Ascending aorta (tissue), 2 donors: ENCODE data around the gene NRAP. TPM values are rescaled to one million over a fixed set of nuclear protein-coding genes. Genes with fewer than 3 reads are reported as not detected.

Experiments
- DNase-seq, 2 donors: peaks; one replicate each; pipeline ENCODE4 v3.0.0-alpha.2; 2019; ENCODE audit warnings: low spot score in 2 of 2
- H3K27ac ChIP-seq, 2 donors: fragments of 200-600 bp; sonication (generic); one replicate each; pipeline ENCODE4 v1.5.1; 2016 to 2017; ENCODE audit warnings: mild to moderate bottlenecking in 1 of 2
- H3K27me3 ChIP-seq: fragments of 200-600 bp; sonication (generic); one replicate; pipeline ENCODE4 v1.5.1; 2017
- H3K36me3 ChIP-seq, 2 donors: fragments of 200-600 bp; sonication (generic); one replicate each; pipeline ENCODE4 v1.5.1; 2016
- H3K4me1 ChIP-seq, 2 donors: fragments of 200-600 bp; sonication (generic); one replicate each; pipeline ENCODE4 v1.5.1; 2016 to 2017; ENCODE audit warnings: mild to moderate bottlenecking in 1 of 2
- H3K4me3 ChIP-seq, 2 donors: fragments of 200-600 bp; sonication (generic); one replicate each; pipeline ENCODE4 v1.5.1; 2016 to 2017; ENCODE audit warnings: mild to moderate bottlenecking in 1 of 2
- H3K9me3 ChIP-seq, 2 donors: fragments of 200-600 bp; sonication (generic); one replicate each; pipeline ENCODE4 v1.5.1; 2016
- intact Hi-C: fragments of 100-400 bp; cut with DNase I; formaldehyde crosslinking; loops from one replicate; pipeline ENCODE4 v1.15.1; 2023
- total RNA-seq: library from RNA; depleted of rRNA; stranded (reverse); fragments of >200 nt; gene quantifications from one replicate; pipeline ENCODE4 v1.1.0, GENCODE V29; 2016
- TF ChIP-seq, protein P1 (sequence below), 3 experiments: fragments of 200-600 bp in 2 of 3; fragments of 450-650 bp in 1 of 3; sonication (generic) in 2 of 3; IDR thresholded peaks; one replicate each; pipeline ENCODE4 v1.5.1; 2016 to 2019; ENCODE audit warnings: antibody characterized with exemption in 3 of 3, mild to moderate bottlenecking in 1 of 3, moderate library complexity in 1 of 3

NRAP gene
- total RNA-seq, 1 donor from 2014 or later = not detected

DNA sequence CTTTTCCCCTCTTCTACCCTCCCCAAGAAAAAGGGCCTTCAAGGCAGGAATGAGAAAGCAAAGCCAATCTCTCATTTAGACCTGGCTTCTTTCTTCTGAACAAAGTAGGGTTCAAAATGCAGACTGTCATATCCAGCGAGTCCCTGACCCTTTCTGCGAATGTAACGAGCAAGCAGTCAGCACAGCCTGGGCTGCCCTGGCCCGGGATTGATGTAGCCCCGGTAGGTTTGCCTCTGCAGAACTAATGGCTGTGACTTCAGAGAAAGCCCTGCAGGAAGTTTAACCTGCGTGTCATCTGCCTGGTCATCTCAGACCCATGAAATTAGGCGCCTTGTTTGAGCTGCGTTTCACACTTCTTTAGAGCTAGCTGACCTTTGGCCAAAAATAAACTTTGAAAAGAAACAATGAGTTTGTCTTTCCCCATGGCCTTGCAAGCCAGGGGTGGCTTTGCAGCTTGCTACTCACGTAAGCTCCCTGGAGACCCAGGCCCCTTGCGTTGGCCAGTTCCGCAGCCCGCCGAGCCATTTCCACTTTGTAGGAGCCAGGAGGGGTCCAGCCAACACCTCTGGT, 74.6 kb downstream of the NRAP start:
- Histone ChIP-seq H3K27me3 (no peaks in the 10 kb centered on the region), H3K36me3 (no peaks in the 10 kb centered on the region), H3K4me1 (no peaks in the 10 kb centered on the region), H3K4me3 (no peak overlapping the region), H3K9me3 (no peaks in the 10 kb centered on the region), H3K27ac (no peak overlapping the region)
- no peak for DNase-seq
- TF ChIP-seq, protein P1, sequence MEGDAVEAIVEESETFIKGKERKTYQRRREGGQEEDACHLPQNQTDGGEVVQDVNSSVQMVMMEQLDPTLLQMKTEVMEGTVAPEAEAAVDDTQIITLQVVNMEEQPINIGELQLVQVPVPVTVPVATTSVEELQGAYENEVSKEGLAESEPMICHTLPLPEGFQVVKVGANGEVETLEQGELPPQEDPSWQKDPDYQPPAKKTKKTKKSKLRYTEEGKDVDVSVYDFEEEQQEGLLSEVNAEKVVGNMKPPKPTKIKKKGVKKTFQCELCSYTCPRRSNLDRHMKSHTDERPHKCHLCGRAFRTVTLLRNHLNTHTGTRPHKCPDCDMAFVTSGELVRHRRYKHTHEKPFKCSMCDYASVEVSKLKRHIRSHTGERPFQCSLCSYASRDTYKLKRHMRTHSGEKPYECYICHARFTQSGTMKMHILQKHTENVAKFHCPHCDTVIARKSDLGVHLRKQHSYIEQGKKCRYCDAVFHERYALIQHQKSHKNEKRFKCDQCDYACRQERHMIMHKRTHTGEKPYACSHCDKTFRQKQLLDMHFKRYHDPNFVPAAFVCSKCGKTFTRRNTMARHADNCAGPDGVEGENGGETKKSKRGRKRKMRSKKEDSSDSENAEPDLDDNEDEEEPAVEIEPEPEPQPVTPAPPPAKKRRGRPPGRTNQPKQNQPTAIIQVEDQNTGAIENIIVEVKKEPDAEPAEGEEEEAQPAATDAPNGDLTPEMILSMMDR (IDR thresholded peaks at IDR 0.05) = no peak
- intact Hi-C loops = no loop called here

DNA sequence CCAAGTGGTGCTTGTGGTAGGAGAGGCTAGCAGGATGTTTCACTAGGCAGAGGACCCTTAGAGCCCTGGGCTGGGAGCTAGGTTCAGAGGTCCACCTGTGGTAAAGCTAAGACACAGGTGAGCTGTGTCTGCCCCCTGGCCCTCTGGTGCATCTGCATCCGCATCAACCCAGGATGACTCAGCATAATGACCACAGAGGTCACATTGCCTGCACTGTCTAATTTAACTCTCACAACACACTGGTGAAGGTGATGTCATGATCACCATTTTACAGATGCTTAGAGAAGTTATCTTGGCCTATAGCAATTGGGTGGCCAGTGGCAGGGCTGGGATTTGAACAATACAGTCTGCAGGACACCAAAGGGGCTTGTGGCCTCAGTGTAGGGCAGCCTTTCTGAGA, 77.9 kb downstream of the NRAP start:
- Histone ChIP-seq H3K36me3 (no peaks in the 10 kb centered on the region), H3K4me3 (no peak overlapping the region), H3K4me1 (no peaks in the 10 kb centered on the region), H3K9me3 (no peaks in the 10 kb centered on the region), H3K27me3 (no peaks in the 10 kb centered on the region), H3K27ac (no peak overlapping the region)
- no peak for DNase-seq
- TF ChIP-seq, protein P1 (IDR thresholded peaks at IDR 0.05) = no peak
- intact Hi-C loops = no loop called here

DNA sequence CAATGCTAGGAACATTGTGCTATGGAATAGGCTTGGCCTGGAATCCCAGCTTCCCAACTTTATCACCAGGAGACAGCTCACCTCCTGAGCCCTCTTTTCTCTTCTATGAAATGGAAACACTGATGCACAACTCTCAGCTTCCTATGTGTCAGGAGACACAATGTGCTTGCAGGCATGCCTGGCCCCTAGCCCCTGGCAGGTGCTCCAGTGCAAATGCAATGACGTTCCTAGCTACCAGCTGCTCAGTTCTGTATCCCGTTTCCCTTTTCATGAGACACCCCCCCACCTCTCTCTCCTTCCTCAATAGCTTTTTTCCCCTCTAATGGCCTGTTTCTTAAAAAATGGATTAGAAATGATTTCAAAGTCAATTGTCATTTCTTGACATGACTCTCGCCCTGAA, 80.3 kb downstream of the NRAP start:
- Histone ChIP-seq H3K36me3 (no peaks in the 10 kb centered on the region), H3K27me3 (no peaks in the 10 kb centered on the region), H3K4me3 (no peak overlapping the region), H3K9me3 (no peaks in the 10 kb centered on the region), H3K27ac (no peak overlapping the region), H3K4me1 (no peaks in the 10 kb centered on the region)
- TF ChIP-seq, protein P1 (IDR thresholded peaks at IDR 0.05) = no peak
- no peak for DNase-seq
- intact Hi-C loops = no loop called here

DNA sequence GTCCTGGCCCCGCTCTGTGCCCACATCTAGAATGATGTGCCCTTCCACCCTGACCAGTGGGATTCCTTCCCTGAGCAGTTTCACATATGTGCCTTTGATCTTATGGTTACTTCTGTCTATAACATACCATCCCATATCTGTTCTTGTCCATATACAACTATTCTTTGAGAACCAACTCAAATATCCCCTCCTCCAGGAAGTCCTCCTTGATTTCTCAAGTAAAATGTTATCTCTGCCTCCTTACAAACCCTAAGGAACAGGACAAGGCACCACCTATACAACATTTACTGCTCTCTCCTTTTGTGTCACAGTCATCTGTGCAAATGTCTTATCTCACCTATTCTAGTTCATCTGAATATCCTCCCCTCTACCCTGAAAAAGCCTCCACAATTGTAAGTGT, 82.7 kb downstream of the NRAP start:
- DNase-seq = no peak
- H3K9me3 ChIP-seq = no peaks in the 10 kb centered on the region
- H3K36me3 ChIP-seq = no peaks in the 10 kb centered on the region
- no peaks in the 10 kb centered on the region for H3K4me1 ChIP-seq
- no peak overlapping the region for H3K4me3 ChIP-seq
- intact Hi-C loops = no loop called here
- no peaks in the 10 kb centered on the region for H3K27me3 ChIP-seq
- H3K27ac ChIP-seq = no peak overlapping the region
- TF ChIP-seq, protein P1 (IDR thresholded peaks at IDR 0.05) = no peak

DNA sequence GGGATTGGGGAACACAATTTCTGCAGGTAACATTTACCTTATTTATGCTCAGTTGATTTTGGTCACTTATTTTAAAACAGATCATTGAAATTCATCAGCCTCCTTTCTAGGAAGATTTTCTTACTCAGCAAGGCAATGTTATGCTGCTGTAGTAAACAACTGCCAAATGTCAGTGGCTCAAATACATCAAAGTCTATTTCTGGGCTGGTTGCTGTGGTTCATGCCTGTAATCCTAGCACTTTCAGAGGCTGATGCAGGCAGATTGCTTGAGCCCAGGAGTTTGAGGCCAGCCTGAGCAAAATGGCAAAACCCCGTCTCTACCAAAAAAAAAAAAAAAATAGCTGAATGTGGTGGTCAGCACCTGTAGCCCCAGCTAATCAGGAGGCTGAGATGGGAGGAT, 85.1 kb downstream of the NRAP start:
- Histone ChIP-seq H3K4me1 (no peaks in the 10 kb centered on the region), H3K27ac (no peak overlapping the region), H3K4me3 (no peak overlapping the region), H3K27me3 (no peaks in the 10 kb centered on the region), H3K9me3 (no peaks in the 10 kb centered on the region), H3K36me3 (no peaks in the 10 kb centered on the region)
- TF ChIP-seq, protein P1 (IDR thresholded peaks at IDR 0.05) = no peak
- DNase-seq = no peak
- intact Hi-C loops = no loop called here

DNA sequence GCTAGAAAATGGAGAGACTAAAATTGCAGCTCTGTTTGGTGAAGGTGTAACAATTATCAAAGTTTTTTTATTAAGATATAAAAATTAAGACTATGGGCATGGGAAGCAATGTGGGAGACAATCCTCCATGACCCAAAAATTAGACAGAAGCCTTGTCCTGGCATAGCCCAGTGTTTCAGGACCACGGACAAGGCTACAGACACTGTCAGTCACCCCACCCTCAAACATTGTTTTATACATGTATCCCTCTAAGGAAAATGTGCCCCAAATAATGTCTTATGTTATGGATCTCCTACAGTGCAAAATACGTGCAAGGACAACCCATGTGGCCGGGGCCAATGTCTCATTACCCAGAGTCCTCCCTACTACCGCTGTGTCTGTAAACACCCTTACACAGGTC, 87.0 kb downstream of the NRAP start:
- Histone ChIP-seq H3K27me3 (no peaks in the 10 kb centered on the region), H3K4me3 (no peak overlapping the region), H3K27ac (no peak overlapping the region), H3K4me1 (no peaks in the 10 kb centered on the region), H3K9me3 (no peaks in the 10 kb centered on the region), H3K36me3 (no peaks in the 10 kb centered on the region)
- DNase-seq = no peak
- intact Hi-C loops = no loop called here
- TF ChIP-seq, protein P1 (IDR thresholded peaks at IDR 0.05) = no peak
